Measurements from ENCODE around the gene CIPC. TPM values are rescaled to one million over a fixed set of nuclear protein-coding genes. Genes with fewer than 3 reads are reported as not detected.
A peak's percentile ranks its signal among the peaks of the same experiment; 100 is the strongest.

Gene CIPC
- total RNA-seq: 70.3 TPM
- long read RNA-seq, full-length matches to known transcripts: 132 of 169 reads
- long read RNA-seq, partial matches to known transcripts: 30 of 169 reads
- long read RNA-seq, other reads (novel, unspliced or antisense): 7 of 169 reads

- peak within 1 kb of the TSS; percentile 98 for H3K27ac ChIP-seq (replicated peaks)
- peak within 1 kb of the TSS; percentile 84 for H3K4me3 ChIP-seq
- intact Hi-C loops (cut with micrococcal nuclease): no loop called here
- H3K4me1 ChIP-seq: peaks cover 64% of the 10 kb centered on the region
- TF ChIP-seq, protein P1, sequence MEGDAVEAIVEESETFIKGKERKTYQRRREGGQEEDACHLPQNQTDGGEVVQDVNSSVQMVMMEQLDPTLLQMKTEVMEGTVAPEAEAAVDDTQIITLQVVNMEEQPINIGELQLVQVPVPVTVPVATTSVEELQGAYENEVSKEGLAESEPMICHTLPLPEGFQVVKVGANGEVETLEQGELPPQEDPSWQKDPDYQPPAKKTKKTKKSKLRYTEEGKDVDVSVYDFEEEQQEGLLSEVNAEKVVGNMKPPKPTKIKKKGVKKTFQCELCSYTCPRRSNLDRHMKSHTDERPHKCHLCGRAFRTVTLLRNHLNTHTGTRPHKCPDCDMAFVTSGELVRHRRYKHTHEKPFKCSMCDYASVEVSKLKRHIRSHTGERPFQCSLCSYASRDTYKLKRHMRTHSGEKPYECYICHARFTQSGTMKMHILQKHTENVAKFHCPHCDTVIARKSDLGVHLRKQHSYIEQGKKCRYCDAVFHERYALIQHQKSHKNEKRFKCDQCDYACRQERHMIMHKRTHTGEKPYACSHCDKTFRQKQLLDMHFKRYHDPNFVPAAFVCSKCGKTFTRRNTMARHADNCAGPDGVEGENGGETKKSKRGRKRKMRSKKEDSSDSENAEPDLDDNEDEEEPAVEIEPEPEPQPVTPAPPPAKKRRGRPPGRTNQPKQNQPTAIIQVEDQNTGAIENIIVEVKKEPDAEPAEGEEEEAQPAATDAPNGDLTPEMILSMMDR (IDR thresholded peaks at IDR 0.05; ENCODE audit: borderline replicate concordance): no peak
- H3K9me3 ChIP-seq (replicated peaks): no peaks in the 10 kb centered on the region
- no peaks in the 10 kb centered on the region for H3K27me3 ChIP-seq (ENCODE audit: low read depth)
- no peaks in the 10 kb centered on the region for H3K36me3 ChIP-seq
- DNase-seq: peak; percentile 100
Measured at GRCh38 chr14:77097700-77098528, at the start of gene CIPC. Gene CIPC (plus strand): TSS chr14:77098258. CDS start chr14:77105709, 7,451 bp downstream.

- H3K36me3 ChIP-seq: no peaks in the 10 kb centered on the region
Measured at GRCh38 chr14:77051116-77051515, 46.9 kb upstream of the CIPC start.

GRCh38 chr14:77052281-77053044 lies 45.6 kb upstream of the CIPC start:
- peaks cover 14% of the 10 kb centered on the region for H3K9me3 ChIP-seq (replicated peaks)
- no peak for DNase-seq
- H3K36me3 ChIP-seq: no peaks in the 10 kb centered on the region
- intact Hi-C loops (cut with micrococcal nuclease): no loop called here
- H3K27ac ChIP-seq (replicated peaks): peak overlapping the region; percentile 85
- H3K4me3 ChIP-seq: no peak overlapping the region
- TF ChIP-seq, protein P1 (IDR thresholded peaks at IDR 0.05; ENCODE audit: borderline replicate concordance): no peak
- H3K4me1 ChIP-seq: peaks cover 39% of the 10 kb centered on the region
- H3K27me3 ChIP-seq (ENCODE audit: low read depth): no peaks in the 10 kb centered on the region

More at GRCh38 chr14:77051116-77051515, 46.9 kb upstream of the CIPC start:
- peak; percentile 81 for DNase-seq
- intact Hi-C loops (cut with micrococcal nuclease): no loop called here
- no peak overlapping the region for H3K4me3 ChIP-seq
- H3K4me1 ChIP-seq: peaks cover 49% of the 10 kb centered on the region
- H3K27ac ChIP-seq (replicated peaks): peak overlapping the region; percentile 85
- TF ChIP-seq, protein P1 (IDR thresholded peaks at IDR 0.05; ENCODE audit: borderline replicate concordance): no peak
- peaks cover 7% of the 10 kb centered on the region for H3K9me3 ChIP-seq (replicated peaks)
- no peaks in the 10 kb centered on the region for H3K27me3 ChIP-seq (ENCODE audit: low read depth)

DNA sequence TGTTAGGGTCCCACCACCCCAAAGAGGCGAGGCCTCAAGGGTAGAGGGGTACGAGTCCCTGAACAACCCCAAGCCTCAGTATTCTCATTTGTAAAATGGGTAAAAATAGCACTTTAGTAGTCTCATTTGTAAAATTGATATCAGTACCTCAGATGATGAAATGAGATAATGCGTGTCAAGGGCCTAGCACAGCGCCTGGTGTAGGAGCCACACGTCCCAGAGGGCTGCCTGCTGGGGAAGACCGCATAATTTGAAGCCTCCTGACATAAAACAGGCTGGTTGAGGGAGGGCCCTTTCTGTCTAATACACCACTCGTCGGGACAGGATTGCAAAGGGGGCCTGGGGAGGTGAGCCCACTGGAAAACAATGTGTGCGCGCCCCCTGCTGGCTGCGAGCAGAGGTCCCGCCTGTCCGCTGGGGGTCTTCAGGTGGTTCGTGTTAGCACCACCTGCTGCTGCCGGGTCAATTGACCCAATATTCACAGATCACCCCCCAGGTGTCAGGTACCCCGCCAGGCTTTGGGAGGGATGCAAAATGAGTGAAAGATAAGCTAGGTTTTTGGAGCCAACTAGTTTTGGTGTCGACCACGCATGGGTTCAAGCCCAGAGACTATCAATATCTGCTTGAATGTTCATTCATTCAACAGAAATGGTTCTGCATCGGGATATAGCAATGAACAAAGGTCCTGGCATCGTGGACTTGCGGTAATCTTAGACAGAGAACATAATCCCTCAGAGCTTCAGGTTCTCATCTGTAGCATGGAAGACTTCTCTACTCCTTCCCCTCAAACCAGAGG lies 44.8 kb upstream of the CIPC start:
- peaks cover 14% of the 10 kb centered on the region for H3K9me3 ChIP-seq (replicated peaks)
- TF ChIP-seq, protein P1 (IDR thresholded peaks at IDR 0.05; ENCODE audit: borderline replicate concordance): peak; percentile 95
- H3K27me3 ChIP-seq (ENCODE audit: low read depth): no peaks in the 10 kb centered on the region
- H3K36me3 ChIP-seq: no peaks in the 10 kb centered on the region
- no peak overlapping the region for H3K4me3 ChIP-seq
- H3K27ac ChIP-seq (replicated peaks): peak overlapping the region; percentile 85
- H3K4me1 ChIP-seq: peaks cover 39% of the 10 kb centered on the region
- intact Hi-C loops (cut with micrococcal nuclease): no loop called here
- peak; percentile 80 for DNase-seq

GRCh38 chr14:77055306-77055705 lies 42.8 kb upstream of the CIPC start:
- no peak for DNase-seq
- intact Hi-C loops (cut with micrococcal nuclease): no loop called here
- Histone ChIP-seq H3K9me3 (replicated peaks) (peaks cover 14% of the 10 kb centered on the region), H3K4me1 (peaks cover 39% of the 10 kb centered on the region), H3K4me3 (no peak overlapping the region), H3K27me3 (ENCODE audit: low read depth) (no peaks in the 10 kb centered on the region), H3K36me3 (no peaks in the 10 kb centered on the region), H3K27ac (replicated peaks) (peak overlapping the region; percentile 63)
- TF ChIP-seq, protein P1 (IDR thresholded peaks at IDR 0.05; ENCODE audit: borderline replicate concordance): no peak

Measured in left ventricle myocardium inferior (tissue), 1 donor.